KG1 (cell line): ENCODE measurements around the gene CRHR1.

ENCODE experiments used
- DNase-seq: peaks from one replicate; lab custom pipeline; 2025; lab: John Stamatoyannopoulos, UW

CRHR1 gene

GRCh38 chr17:45789874-45790273, 5.8 kb downstream of the CRHR1 start:
- DNase-seq, result no peak

GRCh38 chr17:45790296-45790922, 6.3 kb downstream of the CRHR1 start:
- no peak for DNase-seq

- DNase-seq, result no peak
These were observed 7.0 kb downstream of the CRHR1 start for GRCh38 chr17:45791041-45791582.

GRCh38 chr17:45791935-45792334, 7.8 kb downstream of the CRHR1 start:
- no peak for DNase-seq

GRCh38 chr17:45792437-45792836, 8.3 kb downstream of the CRHR1 start:
- no peak for DNase-seq

- no peak for DNase-seq
These were observed 9.1 kb downstream of the CRHR1 start for GRCh38 chr17:45792995-45793755.

GRCh38 chr17:45793999-45794540, 9.9 kb downstream of the CRHR1 start:
- no peak for DNase-seq

- no peak for DNase-seq
These were observed 10.7 kb downstream of the CRHR1 start for GRCh38 chr17:45794840-45795239.

- DNase-seq, result no peak
These were observed 16.7 kb downstream of the CRHR1 start for GRCh38 chr17:45800816-45801215.

- DNase-seq, result no peak
These were observed 17.3 kb downstream of the CRHR1 start for GRCh38 chr17:45801421-45801820.

- no peak for DNase-seq
These were observed 24.7 kb downstream of the CRHR1 start for GRCh38 chr17:45808845-45809244.

GRCh38 chr17:45809499-45809898, 25.4 kb downstream of the CRHR1 start:
- DNase-seq, result no peak

GRCh38 chr17:45812102-45812501, 28.0 kb downstream of the CRHR1 start:
- DNase-seq, result no peak

- no peak for DNase-seq
These were observed 29.1 kb downstream of the CRHR1 start for GRCh38 chr17:45813048-45813725.

GRCh38 chr17:45814622-45815606, 30.8 kb downstream of the CRHR1 start:
- DNase-seq, result no peak

- no peak for DNase-seq
These were observed 31.6 kb downstream of the CRHR1 start for GRCh38 chr17:45815752-45816151.

GRCh38 chr17:45818041-45818440, 33.9 kb downstream of the CRHR1 start:
- DNase-seq, result no peak

GRCh38 chr17:45818699-45819098, 34.6 kb downstream of the CRHR1 start:
- no peak for DNase-seq

GRCh38 chr17:45819632-45820031, 35.5 kb downstream of the CRHR1 start:
- no peak for DNase-seq

GRCh38 chr17:45820052-45820780, 36.1 kb downstream of the CRHR1 start:
- no peak for DNase-seq

GRCh38 chr17:45821147-45821546, 37.0 kb downstream of the CRHR1 start:
- no peak for DNase-seq
